Measurements from ENCODE around the gene GRB14.

The GRB14 gene

DNA sequence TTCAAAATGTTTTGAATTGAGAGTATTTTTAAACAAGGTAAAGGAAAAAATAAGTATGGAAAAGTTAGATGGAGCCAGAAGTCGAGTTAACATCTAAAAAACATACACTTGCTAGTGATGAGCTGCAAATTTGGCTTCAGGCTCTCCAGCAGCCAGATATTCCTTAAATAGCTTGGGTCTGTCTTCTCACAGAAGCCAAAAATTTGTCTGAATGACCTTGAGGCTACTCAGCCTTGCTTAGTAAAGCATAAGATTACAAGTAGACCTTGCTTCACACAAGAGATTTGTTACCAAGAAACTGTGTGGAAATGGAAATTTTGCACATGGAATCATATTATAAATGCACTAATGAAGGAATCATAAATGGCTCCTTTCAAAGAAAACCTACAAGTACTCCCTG is 40.8 kb upstream of the GRB14 start:
- no peak overlapping the region for H3K4me3 ChIP-seq (ENCODE audit: low read depth, low read length)
- DNase-seq = no peak
- H3K27ac ChIP-seq = no peak overlapping the region
- no peaks in the 10 kb centered on the region for H3K36me3 ChIP-seq (replicated peaks)
- no peaks in the 10 kb centered on the region for H3K27me3 ChIP-seq (replicated peaks)
- TF ChIP-seq, protein P1, sequence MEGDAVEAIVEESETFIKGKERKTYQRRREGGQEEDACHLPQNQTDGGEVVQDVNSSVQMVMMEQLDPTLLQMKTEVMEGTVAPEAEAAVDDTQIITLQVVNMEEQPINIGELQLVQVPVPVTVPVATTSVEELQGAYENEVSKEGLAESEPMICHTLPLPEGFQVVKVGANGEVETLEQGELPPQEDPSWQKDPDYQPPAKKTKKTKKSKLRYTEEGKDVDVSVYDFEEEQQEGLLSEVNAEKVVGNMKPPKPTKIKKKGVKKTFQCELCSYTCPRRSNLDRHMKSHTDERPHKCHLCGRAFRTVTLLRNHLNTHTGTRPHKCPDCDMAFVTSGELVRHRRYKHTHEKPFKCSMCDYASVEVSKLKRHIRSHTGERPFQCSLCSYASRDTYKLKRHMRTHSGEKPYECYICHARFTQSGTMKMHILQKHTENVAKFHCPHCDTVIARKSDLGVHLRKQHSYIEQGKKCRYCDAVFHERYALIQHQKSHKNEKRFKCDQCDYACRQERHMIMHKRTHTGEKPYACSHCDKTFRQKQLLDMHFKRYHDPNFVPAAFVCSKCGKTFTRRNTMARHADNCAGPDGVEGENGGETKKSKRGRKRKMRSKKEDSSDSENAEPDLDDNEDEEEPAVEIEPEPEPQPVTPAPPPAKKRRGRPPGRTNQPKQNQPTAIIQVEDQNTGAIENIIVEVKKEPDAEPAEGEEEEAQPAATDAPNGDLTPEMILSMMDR (IDR thresholded peaks at IDR 0.05; ENCODE audit: low read depth, low read length, missing control alignments) = no peak
- in situ Hi-C loops (cut with HindIII; ENCODE audit: low pct_ligation_motif_present, low sequenced_read_pairs) = no loop called here

DNA sequence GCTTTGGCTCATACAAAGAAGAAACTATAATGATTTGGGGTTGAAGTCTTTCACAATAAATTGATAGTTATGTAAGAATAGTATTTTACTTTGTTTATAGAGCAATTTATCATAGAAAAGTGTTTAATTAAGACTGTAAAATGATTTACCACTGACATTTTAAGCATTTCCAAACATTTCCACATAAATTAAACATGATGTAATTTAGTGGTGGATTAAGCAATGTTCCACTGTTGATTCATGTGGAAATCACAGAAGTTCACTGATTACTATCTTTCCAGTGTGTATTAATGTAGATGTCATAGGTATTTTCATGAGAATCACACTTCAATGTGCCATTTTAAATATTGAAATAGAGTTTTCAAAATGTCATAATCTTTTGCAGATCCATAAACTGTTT is 40.1 kb upstream of the GRB14 start:
- DNase-seq = no peak
- Histone ChIP-seq H3K27me3 (replicated peaks) (no peaks in the 10 kb centered on the region), H3K4me3 (ENCODE audit: low read depth, low read length) (no peak overlapping the region), H3K27ac (no peak overlapping the region), H3K36me3 (replicated peaks) (no peaks in the 10 kb centered on the region)
- in situ Hi-C loops (cut with HindIII; ENCODE audit: low pct_ligation_motif_present, low sequenced_read_pairs) = no loop called here
- TF ChIP-seq, protein P1 (IDR thresholded peaks at IDR 0.05; ENCODE audit: low read depth, low read length, missing control alignments) = no peak

DNA sequence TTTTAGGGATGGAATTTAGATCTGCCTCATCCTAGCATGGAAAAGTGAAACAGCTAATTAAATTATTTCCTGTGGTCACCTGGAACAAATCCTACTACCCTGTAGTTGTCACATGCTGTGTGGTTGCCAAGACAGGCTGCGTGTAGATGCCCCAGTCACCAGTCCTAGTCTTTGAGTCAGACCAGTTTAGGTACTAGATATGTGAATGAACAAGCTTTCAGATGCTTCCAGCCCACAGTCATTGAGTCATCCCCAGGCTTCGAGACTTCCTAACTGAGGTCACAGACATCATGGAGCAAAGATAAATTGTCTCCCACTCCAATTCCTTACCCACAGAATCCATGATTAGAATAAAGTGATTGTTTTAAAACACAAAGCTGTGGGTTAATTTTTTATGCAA is 35.8 kb upstream of the GRB14 start:
- TF ChIP-seq, protein P1 (IDR thresholded peaks at IDR 0.05; ENCODE audit: low read depth, low read length, missing control alignments) = no peak
- peak; percentile 95 for DNase-seq
- H3K27ac ChIP-seq = peak overlapping the region; percentile 63
- in situ Hi-C loops (cut with HindIII; ENCODE audit: low pct_ligation_motif_present, low sequenced_read_pairs) = no loop called here
- no peaks in the 10 kb centered on the region for H3K27me3 ChIP-seq (replicated peaks)
- no peaks in the 10 kb centered on the region for H3K36me3 ChIP-seq (replicated peaks)
- no peak overlapping the region for H3K4me3 ChIP-seq (ENCODE audit: low read depth, low read length)

DNA sequence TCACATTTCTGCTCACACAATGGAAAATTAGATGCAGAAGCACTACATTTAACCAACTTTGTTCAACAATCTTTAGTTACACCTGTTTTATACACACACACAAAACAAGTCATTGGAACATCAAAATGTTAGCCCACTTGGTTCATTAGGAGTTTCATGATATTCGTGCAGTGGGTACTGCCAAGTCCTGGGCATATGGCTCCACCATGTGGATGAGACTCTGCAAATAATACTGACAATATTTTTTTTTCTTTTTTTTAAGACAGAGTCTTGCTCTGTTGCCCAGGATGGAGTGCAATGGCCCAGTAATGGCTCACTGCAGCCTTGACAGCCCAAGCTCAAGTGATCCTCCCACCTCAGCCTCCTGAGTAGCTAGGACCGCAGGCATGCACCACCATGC is 34.5 kb upstream of the GRB14 start:
- DNase-seq = peak; percentile 6
- Histone ChIP-seq H3K27me3 (replicated peaks) (no peaks in the 10 kb centered on the region), H3K36me3 (replicated peaks) (no peaks in the 10 kb centered on the region), H3K4me3 (ENCODE audit: low read depth, low read length) (no peak overlapping the region), H3K27ac (no peak overlapping the region)
- TF ChIP-seq, protein P1 (IDR thresholded peaks at IDR 0.05; ENCODE audit: low read depth, low read length, missing control alignments) = peak; percentile 42
- in situ Hi-C loops (cut with HindIII; ENCODE audit: low pct_ligation_motif_present, low sequenced_read_pairs) = no loop called here

DNA sequence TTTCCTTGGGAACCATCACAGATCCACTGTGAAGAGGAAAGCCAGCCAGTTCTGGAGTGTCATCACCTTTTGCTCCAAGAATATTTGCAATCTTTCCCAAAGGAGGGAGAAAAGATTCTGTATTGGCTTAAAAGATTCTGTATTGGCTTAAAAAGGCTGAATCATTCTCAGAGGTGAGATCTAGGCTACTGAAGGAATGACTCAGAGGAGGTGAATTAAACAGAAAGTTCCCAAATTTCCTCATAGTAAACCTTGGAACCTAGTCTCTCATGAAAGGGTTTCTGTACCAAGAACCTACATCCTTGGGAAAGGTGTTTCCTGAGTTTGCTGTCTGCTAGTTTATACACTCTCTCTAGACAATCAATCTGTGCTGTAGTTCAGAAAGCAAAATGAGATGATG is 34.1 kb upstream of the GRB14 start:
- Histone ChIP-seq H3K4me3 (ENCODE audit: low read depth, low read length) (no peak overlapping the region), H3K27ac (no peak overlapping the region), H3K36me3 (replicated peaks) (no peaks in the 10 kb centered on the region), H3K27me3 (replicated peaks) (no peaks in the 10 kb centered on the region)
- TF ChIP-seq, protein P1 (IDR thresholded peaks at IDR 0.05; ENCODE audit: low read depth, low read length, missing control alignments) = no peak
- DNase-seq = no peak
- in situ Hi-C loops (cut with HindIII; ENCODE audit: low pct_ligation_motif_present, low sequenced_read_pairs) = no loop called here

DNA sequence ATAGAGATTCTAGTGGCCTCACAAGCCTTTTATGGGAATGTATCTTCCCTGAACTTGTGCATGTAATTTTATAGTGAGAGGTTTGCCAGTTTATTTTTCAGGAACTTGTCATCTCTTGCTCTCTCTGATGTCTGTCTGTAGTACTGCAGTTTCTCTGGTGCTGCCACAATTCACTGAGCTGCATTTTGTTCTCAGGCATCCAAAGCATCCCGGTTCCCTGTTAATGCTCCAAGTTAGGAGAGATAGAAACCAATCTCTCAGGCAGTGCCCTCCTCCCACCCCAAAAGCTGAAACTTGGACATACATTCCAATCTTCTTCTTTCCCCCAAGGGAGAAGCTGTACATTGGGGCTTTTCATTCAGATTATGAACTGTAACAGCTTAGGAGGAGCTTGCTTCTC is 30.1 kb upstream of the GRB14 start:
- H3K27ac ChIP-seq = no peak overlapping the region
- TF ChIP-seq, protein P1 (IDR thresholded peaks at IDR 0.05; ENCODE audit: low read depth, low read length, missing control alignments) = no peak
- in situ Hi-C loops (cut with HindIII; ENCODE audit: low pct_ligation_motif_present, low sequenced_read_pairs) = no loop called here

More for the DNA sequence above, 30.1 kb upstream of the GRB14 start:
- DNase-seq = no peak
- Histone ChIP-seq H3K4me3 (ENCODE audit: low read depth, low read length) (no peak overlapping the region), H3K27me3 (replicated peaks) (no peaks in the 10 kb centered on the region), H3K36me3 (replicated peaks) (no peaks in the 10 kb centered on the region)

Data from brain microvascular endothelial cell (primary cell).